Measurements from ENCODE around the gene CDC42BPG.

GRCh38 chr11:64836448-64837072 is 7.9 kb downstream of the CDC42BPG start:
- TF ChIP-seq GATA2 (IDR thresholded peaks at IDR 0.05; ENCODE audit: low read depth, low read length) = no peak
- no peak for TF ChIP-seq GATA3 (IDR thresholded peaks at IDR 0.05; ENCODE audit: low read depth, low read length)

Measured in SH-SY5Y (cell line).